ENCODE measurements around the gene FAM120AOS. TPM values are rescaled to one million over a fixed set of nuclear protein-coding genes. Genes with fewer than 3 reads are reported as not detected.

Gene FAM120AOS
- total and polyA plus RNA-seq, 2 experiments from 2014 or later = 56.0 to 62.4 TPM

DNA sequence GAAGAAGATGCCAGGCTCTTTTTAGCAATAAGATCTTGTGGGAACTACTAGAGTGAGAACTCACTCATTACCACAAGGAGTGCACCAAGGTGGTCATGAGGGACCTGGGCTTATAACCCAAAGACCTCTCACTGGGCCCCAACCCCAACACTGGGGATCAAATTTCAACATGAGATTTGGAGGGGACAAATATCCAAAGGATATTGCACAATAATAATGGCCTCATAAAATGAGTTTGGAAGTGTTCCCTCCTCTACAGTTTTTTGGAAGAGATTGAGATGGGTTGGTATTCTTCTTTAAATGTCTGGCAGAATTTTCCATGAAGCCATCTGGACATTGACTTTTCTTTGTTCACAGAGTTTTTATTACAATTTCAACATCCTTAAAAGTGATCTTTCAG, 39.9 kb downstream of the FAM120AOS start:
- Histone ChIP-seq H4K20me1 (ENCODE audit: insufficient read depth, poor library complexity, severe bottlenecking) (no peaks in the 10 kb centered on the region), H3K4me1 (ENCODE audit: insufficient read depth) (no peaks in the 10 kb centered on the region), H3K79me2 (no peaks in the 10 kb centered on the region), H3K36me3 (replicated peaks; ENCODE audit: insufficient read depth, low read depth) (no peaks in the 10 kb centered on the region), H3K4me2 (no peak overlapping the region), H3K9me3 (ENCODE audit: low read depth) (no peaks in the 10 kb centered on the region), H3K27me3 (no peaks in the 10 kb centered on the region), H3K9me2 (replicated peaks; ENCODE audit: insufficient read depth) (no peaks in the 10 kb centered on the region), H3K27ac (no peak overlapping the region), H3K4me3 (no peak overlapping the region), H2AFZ (no peak overlapping the region)
- TF ChIP-seq, protein P1, sequence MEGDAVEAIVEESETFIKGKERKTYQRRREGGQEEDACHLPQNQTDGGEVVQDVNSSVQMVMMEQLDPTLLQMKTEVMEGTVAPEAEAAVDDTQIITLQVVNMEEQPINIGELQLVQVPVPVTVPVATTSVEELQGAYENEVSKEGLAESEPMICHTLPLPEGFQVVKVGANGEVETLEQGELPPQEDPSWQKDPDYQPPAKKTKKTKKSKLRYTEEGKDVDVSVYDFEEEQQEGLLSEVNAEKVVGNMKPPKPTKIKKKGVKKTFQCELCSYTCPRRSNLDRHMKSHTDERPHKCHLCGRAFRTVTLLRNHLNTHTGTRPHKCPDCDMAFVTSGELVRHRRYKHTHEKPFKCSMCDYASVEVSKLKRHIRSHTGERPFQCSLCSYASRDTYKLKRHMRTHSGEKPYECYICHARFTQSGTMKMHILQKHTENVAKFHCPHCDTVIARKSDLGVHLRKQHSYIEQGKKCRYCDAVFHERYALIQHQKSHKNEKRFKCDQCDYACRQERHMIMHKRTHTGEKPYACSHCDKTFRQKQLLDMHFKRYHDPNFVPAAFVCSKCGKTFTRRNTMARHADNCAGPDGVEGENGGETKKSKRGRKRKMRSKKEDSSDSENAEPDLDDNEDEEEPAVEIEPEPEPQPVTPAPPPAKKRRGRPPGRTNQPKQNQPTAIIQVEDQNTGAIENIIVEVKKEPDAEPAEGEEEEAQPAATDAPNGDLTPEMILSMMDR (IDR thresholded peaks at IDR 0.05; ENCODE audit: poor library complexity) = no peak
- no peak for TF ChIP-seq EZH2phosphoT487 (IDR thresholded peaks at IDR 0.05; ENCODE audit: low read depth, severe bottlenecking, unreplicated experiment)
- TF ChIP-seq EZH2 (IDR thresholded peaks at IDR 0.05; ENCODE audit: borderline replicate concordance) = no peak
- DNase-seq (ENCODE audit: low spot score) = no peak

DNA sequence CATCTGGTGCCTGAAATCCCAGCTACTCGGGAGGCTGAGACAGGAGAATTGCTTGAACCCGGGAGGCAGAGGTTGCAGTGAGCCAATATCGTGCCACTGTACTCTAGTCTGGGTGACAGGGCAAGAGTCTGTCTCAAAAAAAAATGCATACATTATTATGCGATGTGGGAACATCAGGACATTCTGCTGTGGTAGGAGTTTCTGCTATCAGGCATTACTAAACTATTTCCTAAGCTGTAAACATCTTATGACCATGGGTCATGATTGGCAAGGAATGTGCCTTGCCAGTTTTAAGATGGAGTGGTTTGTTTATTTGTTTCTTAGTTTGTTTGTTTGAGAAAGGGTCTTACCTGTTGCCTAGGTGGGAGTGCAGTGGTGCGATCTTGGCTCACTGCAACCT, 47.0 kb downstream of the FAM120AOS start:
- Histone ChIP-seq H3K36me3 (replicated peaks; ENCODE audit: insufficient read depth, low read depth) (no peaks in the 10 kb centered on the region), H3K27me3 (no peaks in the 10 kb centered on the region), H3K79me2 (no peaks in the 10 kb centered on the region), H2AFZ (no peak overlapping the region), H3K4me1 (ENCODE audit: insufficient read depth) (no peaks in the 10 kb centered on the region), H4K20me1 (ENCODE audit: insufficient read depth, poor library complexity, severe bottlenecking) (no peaks in the 10 kb centered on the region), H3K9me2 (replicated peaks; ENCODE audit: insufficient read depth) (no peaks in the 10 kb centered on the region), H3K9me3 (ENCODE audit: low read depth) (no peaks in the 10 kb centered on the region), H3K4me3 (no peak overlapping the region), H3K4me2 (no peak overlapping the region), H3K27ac (no peak overlapping the region)
- no peak for DNase-seq (ENCODE audit: low spot score)
- 96% methylated on average over 5 of the region's 5 CpGs for WGBS (ENCODE audit: low lambda C conversion rate, missing lambda C conversion rate)
- TF ChIP-seq EZH2phosphoT487 (IDR thresholded peaks at IDR 0.05; ENCODE audit: low read depth, severe bottlenecking, unreplicated experiment) = no peak
- TF ChIP-seq EZH2 (IDR thresholded peaks at IDR 0.05; ENCODE audit: borderline replicate concordance) = no peak
- TF ChIP-seq, protein P1 (IDR thresholded peaks at IDR 0.05; ENCODE audit: poor library complexity) = no peak

DNA sequence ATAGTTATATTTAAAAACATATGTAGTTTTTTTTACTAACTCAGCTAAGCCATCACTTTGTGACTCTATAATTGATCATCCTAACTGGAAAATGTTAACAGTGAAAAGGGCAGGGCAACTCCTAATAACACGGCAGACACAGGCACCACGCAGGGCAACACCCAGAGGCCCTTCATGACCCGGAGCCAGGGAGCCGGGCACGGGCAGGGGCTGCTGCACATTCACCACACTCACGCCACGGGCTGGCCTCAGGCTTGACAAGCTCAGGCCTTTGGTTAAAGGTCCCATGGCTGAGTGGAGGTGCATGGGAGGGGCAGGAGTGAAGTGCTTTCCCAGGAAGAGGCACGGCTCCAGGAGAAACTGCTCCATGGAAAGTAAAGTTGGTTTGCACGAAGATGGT, 54.9 kb downstream of the FAM120AOS start:
- no peak for DNase-seq (ENCODE audit: low spot score)
- 95% methylated on average over 9 of the region's 9 CpGs for WGBS (ENCODE audit: low lambda C conversion rate, missing lambda C conversion rate)
- Histone ChIP-seq H3K9me2 (replicated peaks; ENCODE audit: insufficient read depth) (no peaks in the 10 kb centered on the region), H3K4me3 (no peak overlapping the region), H2AFZ (no peak overlapping the region), H4K20me1 (ENCODE audit: insufficient read depth, poor library complexity, severe bottlenecking) (no peaks in the 10 kb centered on the region), H3K4me2 (no peak overlapping the region), H3K4me1 (ENCODE audit: insufficient read depth) (no peaks in the 10 kb centered on the region), H3K27me3 (no peaks in the 10 kb centered on the region), H3K79me2 (no peaks in the 10 kb centered on the region), H3K36me3 (replicated peaks; ENCODE audit: insufficient read depth, low read depth) (no peaks in the 10 kb centered on the region), H3K9me3 (ENCODE audit: low read depth) (no peaks in the 10 kb centered on the region), H3K27ac (no peak overlapping the region)
- TF ChIP-seq EZH2phosphoT487 (IDR thresholded peaks at IDR 0.05; ENCODE audit: low read depth, severe bottlenecking, unreplicated experiment) (no peak), EZH2 (IDR thresholded peaks at IDR 0.05; ENCODE audit: borderline replicate concordance) (no peak)
- TF ChIP-seq, protein P1 (IDR thresholded peaks at IDR 0.05; ENCODE audit: poor library complexity) = no peak
